Fibroblast of lung (primary cell): Measurements from ENCODE around the gene PPP1R16B. TPM values are rescaled to one million over a fixed set of nuclear protein-coding genes. Genes with fewer than 3 reads are reported as not detected.
A peak's percentile ranks its signal among the peaks of the same experiment; 100 is the strongest.

Source experiments
- DNase-seq, 2 donors: peaks; one replicate each; pipeline versions ENCODE4 v3.0.0 to v3.0.0-alpha.2; 2010; ENCODE audit warnings: low read depth in 2 of 2
- H2AFZ ChIP-seq: 2 replicates; pipeline ENCODE4 v1.5.1; 2012; ENCODE audit warnings: low read length, control low read depth, inconsistent platforms
- H3K27ac ChIP-seq: 2 replicates; pipeline ENCODE4 v1.5.1; 2011; ENCODE audit warnings: low read length, control low read depth; ENCODE audit not compliant: insufficient read depth
- H3K27me3 ChIP-seq: 2 replicates; pipeline ENCODE4 v1.5.1; 2011; ENCODE audit warnings: mild to moderate bottlenecking, low read length; ENCODE audit not compliant: control insufficient read depth, insufficient read depth
- H3K36me3 ChIP-seq: 2 replicates; pipeline ENCODE4 v1.5.1; 2011; ENCODE audit warnings: low read length; ENCODE audit not compliant: control insufficient read depth, insufficient read depth
- H3K4me1 ChIP-seq: 2 replicates; pipeline ENCODE4 v1.5.1; 2011; ENCODE audit warnings: low read length; ENCODE audit not compliant: control insufficient read depth, insufficient read depth; ENCODE audit errors: extremely low read depth
- H3K4me2 ChIP-seq: 2 replicates; pipeline ENCODE4 v1.5.1; 2011; ENCODE audit warnings: low read length, control low read depth; ENCODE audit not compliant: insufficient read depth; ENCODE audit errors: extremely low read depth
- H3K4me3 ChIP-seq, 4 experiments: fragments of 200-600 bp in 1 of 4; sonication (generic) in 1 of 4; replicated peaks in 1 of 4; 2 replicates each; pipeline ENCODE4 v1.5.1; 2011 to 2016; ENCODE audit warnings: low read length in 4 of 4, low read depth in 3 of 4, mild to moderate bottlenecking in 3 of 4, control low read depth in 2 of 4, inconsistent platforms in 1 of 4, mixed read lengths in 1 of 4; ENCODE audit not compliant: insufficient read depth in 1 of 4; ENCODE audit errors: control extremely low read depth in 1 of 4
- H3K79me2 ChIP-seq: 2 replicates; pipeline ENCODE4 v1.5.1; 2012; ENCODE audit warnings: mild to moderate bottlenecking, low read length, inconsistent platforms; ENCODE audit not compliant: control insufficient read depth, insufficient read depth
- H3K9ac ChIP-seq: 2 replicates; pipeline ENCODE4 v1.5.1; 2011; ENCODE audit warnings: mild to moderate bottlenecking, low read length, control low read depth; ENCODE audit not compliant: insufficient read depth
- H3K9me3 ChIP-seq: 2 replicates; pipeline ENCODE4 v1.5.1; 2012; ENCODE audit warnings: low read depth, low read length; ENCODE audit not compliant: control insufficient read depth, insufficient read depth
- H4K20me1 ChIP-seq: 2 replicates; pipeline ENCODE4 v1.5.1; 2011; ENCODE audit warnings: low read length; ENCODE audit not compliant: control insufficient read depth, insufficient read depth; ENCODE audit errors: extremely low read depth
- CTCF ChIP-seq, 2 donors: IDR thresholded peaks in 1 of 2; conservative IDR thresholded peaks in 1 of 2; 1 replicate in 1 of 2; 2 replicates in 1 of 2; pipeline ENCODE4 v1.5.1; 2011 to 2012; ENCODE audit warnings: low read length in 2 of 2, control low read depth in 1 of 2, inconsistent platforms in 1 of 2, low read depth in 1 of 2, mild to moderate bottlenecking in 1 of 2
- EZH2 ChIP-seq: IDR thresholded peaks from 2 replicates; pipeline ENCODE4 v1.5.1; 2012; ENCODE audit warnings: low read length, control low read depth, mild to moderate bottlenecking; ENCODE audit errors: missing control alignments
- polyA plus RNA-seq, 2 donors: library from polyadenylated mRNA; depleted of rRNA in 1 of 2; stranded (reverse) in 1 of 2; unstranded in 1 of 2; fragments of >200 nt; gene quantifications; 2 replicates each; pipeline ENCODE4 v1.2.1, GENCODE V29; 2011 to 2012; ENCODE audit warnings: missing spikeins in 1 of 2
- total RNA-seq: library from RNA; depleted of rRNA; stranded (reverse); fragments of >200 nt; gene quantifications from 2 replicates; pipeline ENCODE4 v1.2.1, GENCODE V29; 2014

Gene PPP1R16B
- total and polyA plus RNA-seq, 2 donors (not counting 1 experiment from before 2014, with no cell fraction given): under 0.01 TPM; not detected in 1

GRCh38 chr20:38962044-38962927, 156.8 kb downstream of the PPP1R16B start, which contains the start of gene DHX35:
Gene DHX35, plus strand, starts transcription at chr20:38962344. Its CDS starts 24 bp downstream, at chr20:38962368.
- peaks cover 27% of the 10 kb centered on the region for H3K79me2 ChIP-seq
- no peaks in the 10 kb centered on the region for H3K9me3 ChIP-seq
- DNase-seq: peak; percentile 91 to 96
- H3K27me3 ChIP-seq: no peaks in the 10 kb centered on the region
- H3K4me1 ChIP-seq: no peaks in the 10 kb centered on the region
- peak within 1 kb of the TSS; percentile 93 for H3K9ac ChIP-seq
- peak within 1 kb of the TSS; percentile 98 for H3K4me2 ChIP-seq
- peak within 1 kb of the TSS; percentile 93 for H3K27ac ChIP-seq
- peak within 1 kb of the TSS; percentile 99 for H2AFZ ChIP-seq
- H3K36me3 ChIP-seq: no peaks in the 10 kb centered on the region
- peak; percentile 46 to 53 for TF ChIP-seq CTCF (conservative IDR thresholded peaks at IDR 0.05 in 1 of 2, IDR thresholded peaks at IDR 0.05 in 1 of 2; ENCODE audit: low read depth in 1 of 2, low read length in 2 of 2)
- no peak for TF ChIP-seq EZH2
- H4K20me1 ChIP-seq: no peaks in the 10 kb centered on the region
- peak within 1 kb of the TSS; percentile 94 to 98 (median 97) for H3K4me3 ChIP-seq

GRCh38 chr20:38962928-38963401, 157.5 kb downstream of the PPP1R16B start:
- Histone ChIP-seq H3K79me2 (peaks cover 29% of the 10 kb centered on the region), H3K4me2 (peak overlapping the region; percentile 90), H3K9me3 (no peaks in the 10 kb centered on the region), H3K9ac (peak overlapping the region; percentile 93), H3K27me3 (no peaks in the 10 kb centered on the region), H3K4me3 (peak overlapping the region; percentile 94 to 98 (median 97)), H3K27ac (peak overlapping the region; percentile 93), H4K20me1 (no peaks in the 10 kb centered on the region), H3K4me1 (no peaks in the 10 kb centered on the region), H2AFZ (no peak overlapping the region), H3K36me3 (no peaks in the 10 kb centered on the region)
- TF ChIP-seq EZH2 (no peak), CTCF (conservative IDR thresholded peaks at IDR 0.05 in 1 of 2, IDR thresholded peaks at IDR 0.05 in 1 of 2; ENCODE audit: low read depth in 1 of 2, low read length in 2 of 2) (no peak)
- DNase-seq: no peak

GRCh38 chr20:38963745-38964144, 158.2 kb downstream of the PPP1R16B start:
- Histone ChIP-seq H3K9me3 (no peaks in the 10 kb centered on the region), H3K4me3 (no peak overlapping the region), H3K79me2 (peaks cover 29% of the 10 kb centered on the region), H3K4me2 (no peak overlapping the region), H3K27me3 (no peaks in the 10 kb centered on the region), H3K9ac (no peak overlapping the region), H4K20me1 (no peaks in the 10 kb centered on the region), H3K27ac (no peak overlapping the region), H3K36me3 (no peaks in the 10 kb centered on the region), H2AFZ (no peak overlapping the region), H3K4me1 (no peaks in the 10 kb centered on the region)
- TF ChIP-seq EZH2 (no peak), CTCF (conservative IDR thresholded peaks at IDR 0.05 in 1 of 2, IDR thresholded peaks at IDR 0.05 in 1 of 2; ENCODE audit: low read depth in 1 of 2, low read length in 2 of 2) (no peak)
- DNase-seq: no peak
